Tibial nerve (tissue), 3 donors: ENCODE measurements around the gene PDCD6IP.

Source experiments
- POLR2A ChIP-seq, 2 donors: fragments of 450-650 bp; IDR thresholded peaks; one replicate each; pipeline ENCODE4 v1.6.1; 2017; ENCODE audit warnings: antibody characterized with exemption in 2 of 2, mild to moderate bottlenecking in 2 of 2, moderate library complexity in 2 of 2
- TF ChIP-seq, protein P1 (sequence below), 5 experiments: fragments of 200-600 bp in 3 of 5; fragments of 450-650 bp in 2 of 5; sonication (generic) in 3 of 5; IDR thresholded peaks; one replicate each; pipeline ENCODE4 v1.5.1; 2016 to 2019; ENCODE audit warnings: antibody characterized with exemption in 5 of 5, mild to moderate bottlenecking in 3 of 5, moderate library complexity in 2 of 5

DNA sequence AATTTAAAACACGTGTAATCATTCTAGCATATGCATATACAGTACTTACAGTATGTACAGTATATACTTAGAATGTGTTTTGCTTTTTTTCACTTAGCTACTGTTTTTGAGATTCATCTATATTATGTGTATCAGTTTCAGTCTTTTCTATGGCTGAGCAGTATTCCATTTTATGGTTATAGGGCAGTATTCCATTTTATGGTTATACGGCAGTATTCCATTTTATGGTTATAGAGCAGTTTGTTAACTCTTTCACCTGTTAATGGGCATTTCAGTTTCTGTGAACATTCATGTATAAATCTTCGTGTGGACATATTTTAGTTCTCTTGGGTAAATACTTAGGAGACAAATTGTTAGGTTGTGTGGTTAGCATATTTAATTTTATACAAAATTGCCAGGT lies 40.9 kb downstream of the PDCD6IP start:
- TF ChIP-seq, protein P1, sequence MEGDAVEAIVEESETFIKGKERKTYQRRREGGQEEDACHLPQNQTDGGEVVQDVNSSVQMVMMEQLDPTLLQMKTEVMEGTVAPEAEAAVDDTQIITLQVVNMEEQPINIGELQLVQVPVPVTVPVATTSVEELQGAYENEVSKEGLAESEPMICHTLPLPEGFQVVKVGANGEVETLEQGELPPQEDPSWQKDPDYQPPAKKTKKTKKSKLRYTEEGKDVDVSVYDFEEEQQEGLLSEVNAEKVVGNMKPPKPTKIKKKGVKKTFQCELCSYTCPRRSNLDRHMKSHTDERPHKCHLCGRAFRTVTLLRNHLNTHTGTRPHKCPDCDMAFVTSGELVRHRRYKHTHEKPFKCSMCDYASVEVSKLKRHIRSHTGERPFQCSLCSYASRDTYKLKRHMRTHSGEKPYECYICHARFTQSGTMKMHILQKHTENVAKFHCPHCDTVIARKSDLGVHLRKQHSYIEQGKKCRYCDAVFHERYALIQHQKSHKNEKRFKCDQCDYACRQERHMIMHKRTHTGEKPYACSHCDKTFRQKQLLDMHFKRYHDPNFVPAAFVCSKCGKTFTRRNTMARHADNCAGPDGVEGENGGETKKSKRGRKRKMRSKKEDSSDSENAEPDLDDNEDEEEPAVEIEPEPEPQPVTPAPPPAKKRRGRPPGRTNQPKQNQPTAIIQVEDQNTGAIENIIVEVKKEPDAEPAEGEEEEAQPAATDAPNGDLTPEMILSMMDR (IDR thresholded peaks at IDR 0.05), result no peak
- no peak for TF ChIP-seq POLR2A (IDR thresholded peaks at IDR 0.05)
